ENCODE results near the gene AQP10.

The AQP10 gene

DNA sequence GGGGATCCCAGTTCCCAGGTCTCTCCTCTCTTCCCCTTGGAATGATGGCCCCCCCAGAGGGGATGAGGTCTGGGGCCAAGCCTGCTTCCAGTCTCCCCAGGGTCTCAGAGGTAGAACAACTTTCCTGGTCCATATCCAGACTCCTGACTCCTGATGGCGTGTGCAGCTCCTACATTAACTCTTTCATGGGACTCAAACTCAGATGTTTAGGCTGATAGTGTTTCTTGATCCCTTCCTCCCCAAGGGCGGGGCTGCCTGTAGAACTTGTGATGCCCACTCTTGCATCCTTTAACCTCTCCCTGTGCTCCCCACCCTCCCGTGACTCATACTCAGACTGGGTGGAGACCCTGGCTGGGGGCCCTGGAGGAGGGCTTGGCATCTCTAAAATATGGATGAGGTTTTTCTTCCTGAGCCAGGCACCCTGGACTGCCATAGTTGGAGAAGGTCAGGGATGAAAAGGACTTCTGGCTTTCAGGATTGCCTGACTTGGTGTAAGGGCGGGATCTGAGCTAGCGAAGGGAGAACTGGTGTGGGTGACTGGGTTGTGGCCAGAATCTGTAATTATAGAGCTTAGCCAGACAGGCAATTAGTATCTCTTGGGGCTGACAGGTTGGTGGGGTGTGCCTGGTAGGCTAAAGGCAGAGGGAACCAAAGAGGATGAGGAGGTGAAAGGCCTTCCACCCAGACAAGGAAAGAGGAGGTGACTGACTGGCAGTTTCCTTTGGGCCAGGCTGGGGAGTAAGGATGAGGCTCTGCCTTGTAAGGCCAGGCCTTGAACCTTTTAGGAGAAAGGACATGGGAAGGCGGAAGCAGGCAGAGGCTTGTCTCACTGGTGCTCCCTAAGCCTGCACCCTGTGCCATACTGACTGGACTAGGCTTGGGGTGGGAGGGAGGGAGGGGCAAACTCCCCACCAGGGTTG lies 5.9 kb downstream of the AQP10 start:
- TF ChIP-seq, protein P1, sequence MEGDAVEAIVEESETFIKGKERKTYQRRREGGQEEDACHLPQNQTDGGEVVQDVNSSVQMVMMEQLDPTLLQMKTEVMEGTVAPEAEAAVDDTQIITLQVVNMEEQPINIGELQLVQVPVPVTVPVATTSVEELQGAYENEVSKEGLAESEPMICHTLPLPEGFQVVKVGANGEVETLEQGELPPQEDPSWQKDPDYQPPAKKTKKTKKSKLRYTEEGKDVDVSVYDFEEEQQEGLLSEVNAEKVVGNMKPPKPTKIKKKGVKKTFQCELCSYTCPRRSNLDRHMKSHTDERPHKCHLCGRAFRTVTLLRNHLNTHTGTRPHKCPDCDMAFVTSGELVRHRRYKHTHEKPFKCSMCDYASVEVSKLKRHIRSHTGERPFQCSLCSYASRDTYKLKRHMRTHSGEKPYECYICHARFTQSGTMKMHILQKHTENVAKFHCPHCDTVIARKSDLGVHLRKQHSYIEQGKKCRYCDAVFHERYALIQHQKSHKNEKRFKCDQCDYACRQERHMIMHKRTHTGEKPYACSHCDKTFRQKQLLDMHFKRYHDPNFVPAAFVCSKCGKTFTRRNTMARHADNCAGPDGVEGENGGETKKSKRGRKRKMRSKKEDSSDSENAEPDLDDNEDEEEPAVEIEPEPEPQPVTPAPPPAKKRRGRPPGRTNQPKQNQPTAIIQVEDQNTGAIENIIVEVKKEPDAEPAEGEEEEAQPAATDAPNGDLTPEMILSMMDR (conservative IDR thresholded peaks at IDR 0.05; ENCODE audit: low read depth, low read length): no peak
- DNase-seq (ENCODE audit: low read depth): no peak
- peak overlapping the region; percentile 78 for H3K4me3 ChIP-seq (ENCODE audit: low read length)

DNA sequence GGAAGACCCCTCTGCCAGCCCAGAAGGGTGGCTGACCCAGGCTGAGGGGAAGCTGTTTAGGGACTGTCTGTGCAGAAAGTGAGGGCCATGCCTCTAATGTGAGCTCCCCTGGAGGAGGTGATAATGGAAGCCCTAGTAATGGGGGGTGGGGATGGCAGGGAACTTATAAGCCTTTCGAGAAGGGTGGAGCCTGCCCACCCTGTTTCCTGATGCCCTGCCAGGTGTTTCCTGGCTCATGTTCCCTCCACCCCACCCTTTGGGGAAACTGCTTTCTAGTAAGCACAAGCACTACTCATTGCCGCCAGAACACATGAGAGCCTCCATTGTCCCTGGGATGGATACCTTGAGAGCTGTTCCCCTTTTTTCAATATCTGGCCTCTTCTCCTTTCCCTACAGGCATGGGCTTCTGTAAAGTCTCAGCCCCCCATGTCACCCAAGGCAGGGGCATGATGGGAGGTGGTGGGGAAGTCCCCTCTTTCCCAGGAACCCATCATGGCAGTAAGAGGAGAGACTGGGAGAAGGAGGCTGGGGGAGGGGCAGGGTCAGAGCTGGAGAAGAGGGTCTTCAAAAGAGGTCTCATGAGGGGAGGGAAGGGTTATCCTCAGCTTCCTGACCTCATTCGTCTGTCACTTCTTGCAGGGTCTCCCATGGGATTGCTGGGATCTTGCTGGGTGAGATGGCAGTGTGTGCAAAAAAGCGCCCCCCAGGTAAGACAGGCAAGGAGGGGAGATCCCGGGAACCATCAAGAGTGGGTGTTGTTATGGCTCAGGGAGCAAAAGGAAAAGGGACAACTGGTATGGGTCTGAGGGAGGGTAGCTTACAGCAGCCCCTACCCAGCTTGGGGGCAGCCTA lies 6.8 kb downstream of the AQP10 start:
- peak overlapping the region; percentile 55 for H3K4me3 ChIP-seq (ENCODE audit: low read length)
- TF ChIP-seq, protein P1 (conservative IDR thresholded peaks at IDR 0.05; ENCODE audit: low read depth, low read length): no peak
- DNase-seq (ENCODE audit: low read depth): no peak

DNA sequence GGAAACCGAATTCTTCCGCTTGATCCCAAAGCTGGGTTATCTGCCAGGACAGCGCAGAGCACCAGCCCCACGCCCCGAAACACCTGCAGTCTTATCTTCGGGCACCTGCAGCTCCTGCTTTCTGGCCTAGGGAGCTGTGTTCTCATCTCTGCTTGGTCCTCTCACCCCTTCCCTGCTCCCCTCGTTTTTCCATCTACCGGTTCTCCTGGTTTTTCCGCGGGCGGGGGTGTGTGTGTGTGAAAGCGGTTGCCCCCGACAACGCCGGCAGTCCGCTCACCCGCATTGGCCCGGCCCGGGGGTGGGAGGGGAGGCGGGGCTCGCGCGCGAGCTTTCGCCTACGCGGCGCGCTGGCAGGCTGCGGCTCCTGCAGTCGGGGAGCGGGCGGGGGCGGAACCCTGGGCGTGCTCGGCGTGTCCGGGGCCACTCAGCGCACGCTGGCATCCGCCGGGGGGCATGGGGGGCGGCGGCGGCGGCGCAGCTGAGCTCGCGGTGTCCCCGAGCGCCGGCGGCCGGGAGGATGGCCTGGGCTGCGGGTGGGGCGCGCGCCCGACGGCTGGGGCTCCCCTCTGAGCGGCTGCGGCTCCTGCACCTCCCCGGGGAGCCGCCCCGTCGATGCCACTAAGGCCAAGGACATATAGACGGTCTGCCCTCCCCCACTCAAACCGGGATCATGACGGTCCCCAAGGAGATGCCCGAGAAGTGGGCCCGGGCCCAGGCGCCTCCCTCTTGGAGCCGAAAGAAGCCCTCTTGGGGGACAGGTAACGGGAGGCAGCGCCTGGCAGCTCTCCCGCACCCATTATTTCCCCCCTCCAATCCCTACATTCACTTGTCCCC lies 7.6 kb downstream of the AQP10 start:
- no peak for DNase-seq (ENCODE audit: low read depth)
- TF ChIP-seq, protein P1 (conservative IDR thresholded peaks at IDR 0.05; ENCODE audit: low read depth, low read length): no peak
- H3K4me3 ChIP-seq (ENCODE audit: low read length): peak overlapping the region; percentile 55

DNA sequence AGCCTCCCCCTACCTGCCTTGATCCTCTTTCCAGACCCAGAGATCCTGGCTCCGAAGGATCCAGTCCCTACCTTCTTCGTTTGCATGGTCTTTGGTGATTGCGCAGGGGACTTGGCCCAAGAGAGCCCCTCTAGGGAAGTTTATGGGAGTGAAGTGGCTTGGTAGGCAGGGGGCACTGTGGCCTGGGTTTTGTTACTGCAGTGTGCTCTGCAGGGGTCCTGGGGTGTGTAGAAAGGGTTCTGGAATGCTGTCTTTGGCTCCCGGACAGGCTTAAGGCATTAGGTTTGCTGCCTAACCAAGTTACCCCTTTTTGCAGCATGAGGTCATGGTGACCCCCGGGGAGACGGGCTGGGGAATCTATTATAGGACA lies 8.2 kb downstream of the AQP10 start:
- H3K4me3 ChIP-seq (ENCODE audit: low read length): no peak overlapping the region
- no peak for DNase-seq (ENCODE audit: low read depth)
- TF ChIP-seq, protein P1 (conservative IDR thresholded peaks at IDR 0.05; ENCODE audit: low read depth, low read length): peak; percentile 36

DNA sequence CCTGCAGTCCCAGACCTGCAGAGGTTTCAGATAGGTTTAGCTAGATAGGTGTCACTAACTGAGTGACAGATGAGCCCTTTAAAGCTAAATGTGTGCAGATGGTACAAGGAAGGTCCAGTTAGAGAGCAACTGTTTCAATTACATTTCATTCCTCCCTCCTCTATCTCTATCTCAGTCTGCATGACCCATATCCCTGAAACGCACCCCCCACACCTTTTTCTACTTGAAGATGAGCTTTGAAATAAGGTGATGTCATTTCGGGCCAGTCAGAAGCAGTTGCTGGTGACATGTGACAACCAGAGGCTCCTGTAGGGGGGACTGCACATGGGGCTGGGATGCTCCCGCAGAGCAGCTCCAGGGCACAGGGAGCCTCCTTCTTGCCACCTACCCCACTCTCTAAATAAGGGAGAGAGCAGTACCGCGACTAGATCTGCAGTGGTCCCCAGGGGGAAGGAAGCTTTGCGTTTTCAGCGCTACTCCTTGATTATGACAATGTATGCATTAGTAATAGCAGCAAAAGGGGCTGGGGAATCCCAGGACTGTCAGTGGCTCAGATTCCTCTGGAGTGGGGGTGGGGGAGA lies 8.7 kb downstream of the AQP10 start:
- no peak for DNase-seq (ENCODE audit: low read depth)
- TF ChIP-seq, protein P1 (conservative IDR thresholded peaks at IDR 0.05; ENCODE audit: low read depth, low read length): no peak
- H3K4me3 ChIP-seq (ENCODE audit: low read length): no peak overlapping the region

DNA sequence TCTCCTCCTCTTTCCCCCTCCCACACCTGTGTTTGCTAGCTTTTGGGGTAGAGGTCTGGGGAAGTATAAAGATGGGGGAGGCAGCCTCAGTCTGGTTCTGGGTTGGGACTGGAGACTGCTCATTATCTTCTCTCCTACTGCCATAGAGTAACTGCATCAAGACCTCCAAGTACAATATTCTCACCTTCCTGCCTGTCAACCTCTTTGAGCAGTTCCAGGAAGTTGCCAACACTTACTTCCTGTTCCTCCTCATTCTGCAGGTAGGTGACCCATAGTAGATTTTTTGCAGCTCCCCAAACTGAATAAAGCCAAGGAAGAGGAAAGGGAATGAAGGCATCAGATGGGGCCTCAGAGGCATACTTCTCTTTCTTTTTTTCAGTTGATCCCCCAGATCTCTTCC lies 9.8 kb downstream of the AQP10 start:
- DNase-seq (ENCODE audit: low read depth): no peak
- H3K4me3 ChIP-seq (ENCODE audit: low read length): no peak overlapping the region
- TF ChIP-seq, protein P1 (conservative IDR thresholded peaks at IDR 0.05; ENCODE audit: low read depth, low read length): no peak

Data from retinal pigment epithelial cell (primary cell).